GM12872 (cell line): Measurements from ENCODE around the gene MRNIP.

Experiments
- TF ChIP-seq, protein P1 (sequence below): IDR thresholded peaks from 3 replicates; pipeline ENCODE4 v1.5.1; 2011; ENCODE audit warnings: low read depth, mild to moderate bottlenecking, low read length, moderate library complexity; ENCODE audit not compliant: insufficient read depth

Gene MRNIP

DNA sequence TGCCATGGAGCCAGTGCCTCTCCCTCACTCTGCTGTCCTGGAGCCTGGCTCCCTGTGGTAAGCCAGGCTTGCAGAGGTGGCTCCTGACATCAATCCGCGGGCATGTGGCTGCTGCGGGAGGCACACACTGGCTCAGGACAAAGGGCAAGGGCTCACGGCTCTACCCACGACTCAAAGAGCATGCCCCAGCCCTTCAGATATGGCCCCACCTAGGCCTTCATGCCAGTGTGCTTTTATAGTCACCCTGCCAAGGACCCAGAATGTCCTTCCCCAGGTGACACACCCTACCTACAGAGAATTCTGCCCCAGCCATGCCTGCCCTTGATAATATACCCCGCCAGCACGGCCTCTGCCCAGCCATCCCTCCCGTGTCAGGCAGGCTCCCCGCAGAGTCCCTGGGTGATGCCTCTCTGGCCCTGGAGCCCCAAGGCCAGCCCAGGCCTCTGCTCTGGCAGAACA, 53.5 kb downstream of the MRNIP start:
- TF ChIP-seq, protein P1, sequence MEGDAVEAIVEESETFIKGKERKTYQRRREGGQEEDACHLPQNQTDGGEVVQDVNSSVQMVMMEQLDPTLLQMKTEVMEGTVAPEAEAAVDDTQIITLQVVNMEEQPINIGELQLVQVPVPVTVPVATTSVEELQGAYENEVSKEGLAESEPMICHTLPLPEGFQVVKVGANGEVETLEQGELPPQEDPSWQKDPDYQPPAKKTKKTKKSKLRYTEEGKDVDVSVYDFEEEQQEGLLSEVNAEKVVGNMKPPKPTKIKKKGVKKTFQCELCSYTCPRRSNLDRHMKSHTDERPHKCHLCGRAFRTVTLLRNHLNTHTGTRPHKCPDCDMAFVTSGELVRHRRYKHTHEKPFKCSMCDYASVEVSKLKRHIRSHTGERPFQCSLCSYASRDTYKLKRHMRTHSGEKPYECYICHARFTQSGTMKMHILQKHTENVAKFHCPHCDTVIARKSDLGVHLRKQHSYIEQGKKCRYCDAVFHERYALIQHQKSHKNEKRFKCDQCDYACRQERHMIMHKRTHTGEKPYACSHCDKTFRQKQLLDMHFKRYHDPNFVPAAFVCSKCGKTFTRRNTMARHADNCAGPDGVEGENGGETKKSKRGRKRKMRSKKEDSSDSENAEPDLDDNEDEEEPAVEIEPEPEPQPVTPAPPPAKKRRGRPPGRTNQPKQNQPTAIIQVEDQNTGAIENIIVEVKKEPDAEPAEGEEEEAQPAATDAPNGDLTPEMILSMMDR, result no peak

DNA sequence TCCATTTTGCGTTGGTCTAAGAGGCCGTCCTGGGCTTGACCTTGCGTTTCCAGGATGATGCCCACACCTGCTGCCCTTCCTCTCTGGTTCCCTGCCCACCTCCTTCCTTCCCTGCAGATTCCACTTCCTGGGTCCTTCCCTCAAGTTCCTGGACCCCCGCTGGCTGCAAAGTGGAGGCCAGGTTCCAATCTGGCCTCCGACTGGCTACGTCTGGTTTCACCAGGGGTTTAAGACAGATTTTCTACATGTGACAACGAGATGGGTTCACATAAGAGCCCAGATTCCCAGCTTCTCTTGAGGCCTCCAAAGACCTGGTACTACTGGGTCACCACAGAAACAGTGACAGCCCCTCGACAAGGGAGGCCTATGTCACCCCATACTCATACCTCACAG, 54.1 kb downstream of the MRNIP start:
- TF ChIP-seq, protein P1, result no peak

DNA sequence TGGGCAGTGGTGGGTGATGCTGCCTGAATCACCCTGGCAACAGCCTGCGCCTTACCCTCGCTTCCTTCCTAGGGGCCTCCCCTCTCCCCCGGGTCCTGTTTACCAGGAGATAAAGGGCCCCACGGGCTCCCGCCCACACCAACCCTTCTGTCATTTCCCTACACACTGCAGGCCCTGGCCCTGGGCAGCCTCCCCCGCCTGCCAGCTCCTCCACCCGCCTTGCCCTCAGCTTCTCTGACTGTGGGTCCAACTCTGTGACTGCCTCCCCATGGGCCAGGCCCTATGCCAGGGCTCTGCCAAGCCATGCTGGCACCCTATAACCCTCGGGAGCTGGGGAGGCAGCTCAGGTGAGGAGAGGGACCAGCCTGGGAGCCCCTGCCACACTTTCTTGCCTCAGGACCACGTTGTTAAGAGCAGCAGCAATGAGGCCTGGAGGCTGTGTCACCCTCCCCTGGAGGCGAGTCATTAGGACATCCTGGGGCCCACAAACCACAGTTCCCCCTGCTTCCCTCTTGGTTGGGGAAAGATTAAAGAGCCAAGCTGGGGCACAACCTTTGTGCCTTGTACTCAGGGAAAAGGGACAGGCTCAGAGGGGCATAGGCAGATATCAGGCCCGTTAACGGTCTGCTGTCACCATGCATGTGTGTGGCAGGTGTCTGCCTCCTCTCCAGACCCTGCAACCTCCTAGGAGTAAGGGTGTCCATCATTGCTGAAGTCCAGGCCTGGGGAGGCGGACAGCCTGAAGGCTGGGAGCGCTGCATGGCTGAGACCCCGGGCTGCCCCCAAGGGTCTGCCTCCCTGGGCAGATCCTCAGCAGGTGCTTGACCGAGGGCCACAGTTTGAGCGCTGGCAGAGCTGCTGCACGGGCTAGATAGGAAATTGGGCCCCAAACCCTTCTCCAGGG, 54.7 kb downstream of the MRNIP start:
- TF ChIP-seq, protein P1, result no peak

DNA sequence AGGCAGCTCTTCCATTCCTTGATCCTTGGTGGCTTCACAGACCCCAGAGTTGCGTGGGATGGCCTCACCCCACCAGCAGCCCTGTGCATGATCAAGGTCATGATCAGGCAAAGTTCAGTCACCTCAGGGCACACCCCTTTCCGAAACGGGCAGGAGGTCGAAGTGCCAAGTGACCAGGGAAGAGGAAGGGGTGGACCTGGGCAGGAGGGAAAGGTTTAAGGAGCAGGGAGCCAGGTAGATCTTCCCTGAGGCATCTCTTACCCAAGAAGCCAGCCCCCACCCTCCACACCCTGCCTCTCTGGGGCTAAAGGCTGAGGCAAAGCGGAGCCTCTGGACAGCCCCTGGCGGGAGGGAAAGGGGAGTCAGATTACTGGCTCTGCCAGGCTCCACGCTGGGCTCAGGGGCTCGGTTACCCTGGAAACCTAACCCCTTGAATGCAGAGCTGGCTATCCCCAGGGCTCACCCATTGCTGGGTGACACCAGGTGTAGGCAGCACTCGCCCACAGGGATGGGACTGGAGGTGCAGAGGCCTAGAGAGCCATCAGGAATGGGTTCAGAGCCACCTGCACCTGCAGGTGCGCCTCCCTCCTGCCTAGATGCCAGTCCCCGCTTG, 55.6 kb downstream of the MRNIP start:
- TF ChIP-seq, protein P1, result no peak

DNA sequence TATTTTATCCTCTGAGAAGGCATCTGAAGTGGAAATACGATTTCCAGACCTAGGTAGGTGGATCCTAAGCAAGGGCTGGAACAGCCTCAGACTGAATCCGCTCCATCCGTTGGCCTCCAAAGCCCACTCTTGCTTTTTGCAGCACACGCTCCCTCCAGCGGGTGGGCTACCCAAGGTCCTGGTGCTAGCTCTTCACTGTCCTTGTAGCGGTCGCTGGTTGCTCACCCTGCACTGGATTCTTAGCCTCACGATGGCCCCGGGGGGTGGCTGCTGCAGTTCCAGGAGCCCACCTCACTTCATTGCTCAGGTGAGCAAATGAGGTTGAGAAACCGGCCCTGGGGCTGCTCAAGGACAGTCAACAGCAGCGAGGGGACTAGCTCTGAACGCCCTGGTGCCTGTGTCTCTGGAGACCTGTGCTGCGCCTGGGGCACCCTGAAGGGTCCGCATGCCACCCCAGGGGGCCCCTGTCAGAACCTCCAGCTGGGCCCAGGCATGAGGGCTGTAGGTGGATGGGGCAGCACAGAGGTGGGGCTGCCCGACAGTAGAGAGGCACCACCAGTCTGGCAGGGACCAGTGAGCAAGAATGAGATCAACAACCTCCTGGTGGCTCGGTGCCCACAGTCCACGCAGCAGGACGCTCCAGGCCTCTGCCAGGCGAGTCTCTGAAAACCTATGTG, 56.3 kb downstream of the MRNIP start:
- TF ChIP-seq, protein P1, result no peak

DNA sequence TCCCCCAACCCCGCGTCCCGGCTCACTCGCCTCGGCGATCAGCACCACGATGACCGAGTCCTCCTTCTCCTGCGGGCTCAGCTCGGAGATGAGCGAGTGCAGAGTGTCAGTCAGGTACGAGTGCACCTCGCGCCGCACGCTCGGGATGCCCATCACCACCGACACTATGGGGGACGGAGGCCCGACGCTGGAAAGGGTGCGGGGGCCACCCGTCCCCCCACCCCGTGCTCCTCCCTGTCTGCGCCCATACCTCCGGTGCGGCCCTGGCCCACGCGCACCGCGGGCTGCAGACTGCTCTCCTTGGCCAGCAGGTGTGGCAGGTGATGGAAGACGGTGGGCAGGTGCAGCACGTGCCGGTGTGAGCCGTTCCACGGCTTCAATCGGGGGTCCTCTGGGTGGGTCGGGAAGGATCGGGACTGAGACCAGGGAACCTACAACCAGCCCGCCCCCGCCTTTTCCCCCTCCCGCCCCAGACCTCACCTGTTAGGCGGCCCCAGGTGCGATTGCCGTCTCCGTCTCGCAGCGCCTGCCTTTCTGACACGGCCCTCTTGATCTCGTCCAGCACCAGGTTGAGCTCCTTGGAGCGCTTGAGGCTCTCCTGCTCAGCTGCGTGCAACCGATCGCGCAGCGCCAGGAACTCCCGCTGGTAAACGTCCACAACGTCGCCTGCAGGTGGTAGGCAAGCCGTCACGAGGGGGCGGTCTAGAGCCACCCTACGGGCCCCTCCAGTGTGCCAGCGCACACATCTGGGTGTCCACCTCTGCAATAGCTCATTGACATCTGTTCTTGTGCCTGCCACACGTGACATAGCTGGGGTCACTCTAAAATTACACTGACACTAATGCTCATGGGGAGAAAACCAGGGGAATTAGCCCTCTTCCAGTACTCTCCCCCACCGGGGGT, 57.1 kb downstream of the MRNIP start:
- TF ChIP-seq, protein P1, result peak; percentile 88
